RWPE2 (cell line): ENCODE results near the gene CHMP4B.

Experiments used
- ATAC-seq: fragments of 200-7000 bp; cut with Tn5 transposase; 3 replicates; pipeline ENCODE4 v1.9.1; 2021; ENCODE audit warnings: low read depth
- DNase-seq: peaks from one replicate; pipeline ENCODE4 v3.0.0-alpha.2; 2020; ENCODE audit warnings: low spot score
- H3K27ac ChIP-seq: fragments of 450-650 bp; 2 replicates; pipeline ENCODE4 v1.5.1; 2017; ENCODE audit warnings: mild to moderate bottlenecking; ENCODE audit not compliant: poor library complexity, severe bottlenecking
- H3K27me3 ChIP-seq: fragments of 250-450 bp; sonication (Bioruptor Pico); 2 replicates; pipeline ENCODE4 v1.5.1; 2021; ENCODE audit warnings: mild to moderate bottlenecking, moderate library complexity; ENCODE audit not compliant: insufficient read depth, poor library complexity, severe bottlenecking
- H3K36me3 ChIP-seq: fragments of 250-450 bp; sonication (Bioruptor Pico); 2 replicates; pipeline ENCODE4 v1.5.1; 2020; ENCODE audit warnings: low read depth, mild to moderate bottlenecking, moderate library complexity
- H3K4me1 ChIP-seq: fragments of 250-450 bp; sonication (Bioruptor Pico); 2 replicates; pipeline ENCODE4 v1.5.1; 2021; ENCODE audit warnings: mild to moderate bottlenecking, moderate library complexity; ENCODE audit not compliant: insufficient read depth, poor library complexity, severe bottlenecking
- H3K4me3 ChIP-seq: fragments of 250-450 bp; sonication (Bioruptor Pico); 2 replicates; pipeline ENCODE4 v1.5.1; 2021; ENCODE audit warnings: mild to moderate bottlenecking, moderate library complexity; ENCODE audit not compliant: severe bottlenecking
- H3K9me3 ChIP-seq: fragments of 250-450 bp; sonication (Bioruptor Pico); 2 replicates; pipeline ENCODE4 v1.5.1; 2021; ENCODE audit warnings: mild to moderate bottlenecking, moderate library complexity; ENCODE audit not compliant: severe bottlenecking
- TF ChIP-seq, protein P1 (sequence below): fragments of 450-650 bp; IDR thresholded peaks from one replicate; pipeline ENCODE4 v1.5.1; 2017; ENCODE audit warnings: mild to moderate bottlenecking, moderate library complexity; ENCODE audit not compliant: poor library complexity, severe bottlenecking

CHMP4B gene

DNA sequence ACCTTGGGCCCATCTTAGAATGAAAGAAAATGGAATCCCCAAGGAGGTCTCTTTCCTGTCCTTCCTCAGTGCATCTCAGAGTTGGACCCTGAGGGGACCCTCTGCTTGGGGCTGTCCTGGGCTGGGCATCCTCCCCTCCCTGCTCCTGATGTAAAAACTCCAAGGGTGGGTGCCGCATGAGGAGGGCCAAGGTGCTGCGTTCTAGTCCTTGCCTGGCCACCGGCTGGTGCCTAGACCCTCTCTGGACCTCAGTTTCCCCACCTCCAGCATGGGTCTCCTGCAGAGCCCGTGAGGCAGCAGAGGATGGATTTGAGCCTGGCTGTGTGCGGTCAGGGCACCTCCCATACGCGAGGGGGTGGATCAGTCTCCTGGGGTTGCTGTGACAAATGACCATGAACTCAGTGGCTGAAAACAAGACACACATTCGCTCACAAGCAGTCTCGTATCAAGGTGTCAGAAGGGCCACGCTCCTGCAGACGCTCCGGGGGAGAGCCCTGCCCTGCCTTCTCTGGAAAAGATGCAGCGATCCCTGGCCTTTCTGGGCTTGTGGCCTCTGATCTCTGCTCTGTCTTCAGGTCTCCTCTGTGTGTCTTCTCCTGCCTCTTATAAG lies 54.7 kb downstream of the CHMP4B start:
- TF ChIP-seq, protein P1, sequence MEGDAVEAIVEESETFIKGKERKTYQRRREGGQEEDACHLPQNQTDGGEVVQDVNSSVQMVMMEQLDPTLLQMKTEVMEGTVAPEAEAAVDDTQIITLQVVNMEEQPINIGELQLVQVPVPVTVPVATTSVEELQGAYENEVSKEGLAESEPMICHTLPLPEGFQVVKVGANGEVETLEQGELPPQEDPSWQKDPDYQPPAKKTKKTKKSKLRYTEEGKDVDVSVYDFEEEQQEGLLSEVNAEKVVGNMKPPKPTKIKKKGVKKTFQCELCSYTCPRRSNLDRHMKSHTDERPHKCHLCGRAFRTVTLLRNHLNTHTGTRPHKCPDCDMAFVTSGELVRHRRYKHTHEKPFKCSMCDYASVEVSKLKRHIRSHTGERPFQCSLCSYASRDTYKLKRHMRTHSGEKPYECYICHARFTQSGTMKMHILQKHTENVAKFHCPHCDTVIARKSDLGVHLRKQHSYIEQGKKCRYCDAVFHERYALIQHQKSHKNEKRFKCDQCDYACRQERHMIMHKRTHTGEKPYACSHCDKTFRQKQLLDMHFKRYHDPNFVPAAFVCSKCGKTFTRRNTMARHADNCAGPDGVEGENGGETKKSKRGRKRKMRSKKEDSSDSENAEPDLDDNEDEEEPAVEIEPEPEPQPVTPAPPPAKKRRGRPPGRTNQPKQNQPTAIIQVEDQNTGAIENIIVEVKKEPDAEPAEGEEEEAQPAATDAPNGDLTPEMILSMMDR = no peak
- Histone ChIP-seq H3K4me1 (no peaks in the 10 kb centered on the region), H3K9me3 (no peaks in the 10 kb centered on the region), H3K27me3 (no peaks in the 10 kb centered on the region), H3K27ac (no peak overlapping the region), H3K36me3 (no peaks in the 10 kb centered on the region), H3K4me3 (no peak overlapping the region)
- ATAC-seq (no peak), DNase-seq (peak; percentile 76)

DNA sequence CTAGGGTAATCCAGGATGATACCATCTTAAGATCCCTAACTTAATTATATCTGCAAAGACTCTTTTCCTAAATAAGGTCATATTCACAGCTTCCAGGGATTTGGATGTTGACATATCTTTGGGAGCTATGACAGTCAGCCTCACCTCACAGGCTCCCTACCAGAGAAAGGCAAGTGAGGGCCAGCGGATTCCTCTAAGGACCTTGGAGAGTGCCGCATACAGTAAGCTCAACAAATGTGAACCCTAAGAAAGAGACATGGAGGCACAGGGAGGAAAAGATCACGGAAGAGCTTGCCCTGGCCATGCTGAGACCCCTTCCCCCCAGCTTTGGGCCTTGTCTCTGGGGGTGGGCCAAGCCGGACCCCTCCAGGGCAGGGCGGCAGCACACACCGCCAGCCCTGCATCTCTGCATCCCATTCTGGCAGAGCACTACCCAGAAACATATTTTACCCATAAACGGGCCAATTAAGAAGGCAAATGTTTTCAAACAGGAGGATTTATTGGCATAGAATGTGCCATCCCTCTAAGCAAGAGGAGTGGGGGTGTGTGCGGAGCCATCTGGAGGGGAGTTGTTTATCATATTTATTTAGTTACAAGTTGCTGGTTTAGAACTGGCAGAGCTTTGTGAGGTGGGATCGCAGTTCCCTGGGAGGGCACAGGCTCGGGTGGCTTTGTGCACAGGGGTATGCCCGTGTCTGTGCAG lies 55.4 kb downstream of the CHMP4B start:
- Histone ChIP-seq H3K27me3 (no peaks in the 10 kb centered on the region), H3K4me3 (no peak overlapping the region), H3K9me3 (no peaks in the 10 kb centered on the region), H3K27ac (no peak overlapping the region), H3K4me1 (no peaks in the 10 kb centered on the region), H3K36me3 (no peaks in the 10 kb centered on the region)
- DNase-seq (no peak), ATAC-seq (no peak)
- TF ChIP-seq, protein P1 = no peak

DNA sequence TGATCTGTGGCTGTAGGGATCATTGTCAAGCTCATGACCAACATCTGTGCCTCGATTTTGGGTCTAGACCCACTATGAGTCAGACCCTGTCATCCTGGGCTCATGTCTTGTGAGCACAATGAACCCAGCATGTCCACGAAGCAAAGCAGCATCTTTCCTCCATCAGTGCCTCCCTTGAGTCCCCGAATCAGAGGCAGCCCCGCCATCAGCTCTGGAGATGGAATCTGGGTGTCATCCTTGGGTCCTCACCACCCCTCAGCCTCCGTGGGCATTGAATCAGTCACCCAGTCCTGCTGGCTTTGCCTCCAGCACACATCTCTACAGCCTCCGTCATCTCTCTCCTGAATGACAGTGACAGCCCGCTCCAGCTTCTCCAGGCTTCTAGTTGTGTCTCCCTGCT lies 56.9 kb downstream of the CHMP4B start:
- Histone ChIP-seq H3K27me3 (no peaks in the 10 kb centered on the region), H3K27ac (no peak overlapping the region), H3K9me3 (no peaks in the 10 kb centered on the region), H3K4me1 (no peaks in the 10 kb centered on the region), H3K4me3 (no peak overlapping the region), H3K36me3 (no peaks in the 10 kb centered on the region)
- no peak for ATAC-seq
- no peak for DNase-seq
- TF ChIP-seq, protein P1 = no peak

DNA sequence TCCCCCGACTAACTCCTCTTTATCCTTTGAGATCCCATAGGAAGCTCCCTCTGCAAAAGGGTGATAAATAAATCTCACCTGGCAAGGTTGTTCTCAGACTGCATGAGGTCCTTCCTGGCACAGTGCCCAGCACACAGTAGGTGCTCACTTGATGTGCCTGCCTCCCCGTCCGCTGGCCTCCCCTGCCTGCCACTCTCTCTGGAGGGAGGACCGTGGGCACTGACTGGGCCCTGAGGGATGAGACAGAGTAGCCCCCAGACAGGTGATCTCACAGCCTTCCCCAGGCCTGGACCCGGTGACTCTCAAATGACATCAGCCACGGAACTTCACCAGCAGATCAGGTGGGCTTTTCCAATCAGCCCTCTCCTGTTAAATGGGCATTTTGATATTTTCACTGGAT lies 57.4 kb downstream of the CHMP4B start:
- no peak for DNase-seq
- no peaks in the 10 kb centered on the region for H3K9me3 ChIP-seq
- no peaks in the 10 kb centered on the region for H3K27me3 ChIP-seq
- H3K27ac ChIP-seq = no peak overlapping the region
- no peaks in the 10 kb centered on the region for H3K4me1 ChIP-seq
- H3K36me3 ChIP-seq = no peaks in the 10 kb centered on the region
- TF ChIP-seq, protein P1 = no peak
- ATAC-seq = no peak
- H3K4me3 ChIP-seq = no peak overlapping the region

DNA sequence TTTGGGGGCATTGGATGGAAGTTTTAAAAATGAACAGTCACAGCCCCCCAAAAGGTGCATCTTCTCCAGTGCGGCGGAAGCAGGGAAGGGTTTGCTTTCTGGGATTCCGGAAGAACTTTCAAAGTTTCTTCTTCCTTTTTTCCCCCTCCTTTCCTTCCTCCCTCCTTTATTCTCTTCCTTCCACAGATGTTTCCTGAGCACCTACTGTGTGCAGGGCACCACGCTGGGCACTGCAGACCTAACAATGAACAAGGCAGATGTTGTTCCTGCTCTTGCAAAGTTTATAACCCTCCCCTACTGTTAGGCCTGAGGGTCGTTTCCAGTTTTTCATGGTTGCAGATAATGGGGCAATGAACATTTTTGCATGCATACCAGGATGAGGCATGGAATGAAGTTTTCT lies 58.1 kb downstream of the CHMP4B start:
- TF ChIP-seq, protein P1 = no peak
- H3K9me3 ChIP-seq = no peaks in the 10 kb centered on the region
- no peaks in the 10 kb centered on the region for H3K4me1 ChIP-seq
- no peak overlapping the region for H3K27ac ChIP-seq
- ATAC-seq (no peak), DNase-seq (no peak)
- H3K4me3 ChIP-seq = no peak overlapping the region
- peaks cover 4% of the 10 kb centered on the region for H3K27me3 ChIP-seq
- no peaks in the 10 kb centered on the region for H3K36me3 ChIP-seq
